Esophagus mucosa (tissue), 1 donor: ENCODE measurements around the gene C9orf57. TPM values are rescaled to one million over a fixed set of nuclear protein-coding genes. Genes with fewer than 3 reads are reported as not detected.
"Not testable (repeated sequence)": the region's sequence is repeated elsewhere in the genome, so short reads cannot be mapped to it uniquely, and the experiment has no call there.

Experiments
- ATAC-seq: fragments of 200-7000 bp; cut with Tn5 transposase; one replicate; pipeline ENCODE4 v1.9.1; 2020
- total RNA-seq: library from RNA; stranded (reverse); gene quantifications from one replicate; pipeline ENCODE4 v1.2.4, GENCODE V29; 2023
- donor health status: DM: yes; HTN: yes; CAD: no.

The C9orf57 gene
- total RNA-seq, 1 donor from 2014 or later, result not detected

DNA sequence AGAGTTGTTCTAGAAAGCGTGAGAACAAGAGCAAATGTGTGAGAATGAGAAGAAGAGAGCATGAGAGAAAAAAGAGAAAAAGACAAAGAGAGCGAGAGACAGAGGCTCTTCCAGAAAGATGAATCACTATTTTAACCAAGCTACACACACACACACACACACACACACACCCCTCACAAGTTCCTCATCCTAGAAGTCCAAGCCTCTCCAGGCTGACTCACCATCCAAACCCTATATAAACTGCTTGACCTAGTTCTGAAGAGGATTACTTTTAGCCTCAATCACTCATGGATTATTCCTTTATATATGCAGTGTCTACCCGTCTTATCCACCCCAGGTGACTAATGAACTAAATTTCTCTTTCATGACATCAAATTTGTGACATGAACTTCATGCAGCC, 37.6 kb downstream of the C9orf57 start:
- peak; percentile 96 for ATAC-seq

DNA sequence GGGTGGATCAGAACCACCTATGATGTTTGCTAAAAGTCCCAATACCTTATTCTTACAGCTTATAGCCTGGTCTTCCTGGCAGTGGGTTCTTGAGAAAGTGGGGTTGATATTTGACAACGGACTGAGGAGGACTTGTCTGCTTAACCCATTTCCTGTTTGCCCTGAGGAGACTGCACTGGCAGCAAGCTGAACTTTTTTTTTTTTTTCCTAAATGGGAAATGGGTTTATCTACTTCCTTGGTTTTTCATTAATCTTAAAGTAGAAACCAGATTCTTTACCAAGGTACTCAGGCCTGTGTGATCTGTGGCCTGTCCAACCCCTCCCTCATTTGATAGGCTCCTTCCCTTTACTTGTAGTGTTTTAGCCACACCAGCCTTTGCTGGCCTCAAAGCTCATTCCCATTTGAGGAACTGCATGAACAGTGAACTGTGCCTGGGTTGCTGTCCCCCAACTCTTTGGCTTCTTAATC, 47.1 kb downstream of the C9orf57 start:
- no peak for ATAC-seq

- no peak for ATAC-seq
These were observed 47.8 kb downstream of the C9orf57 start for GRCh38 chr9:72012646-72013045.

GRCh38 chr9:72007726-72008125, 52.7 kb downstream of the C9orf57 start:
- not testable (repeated sequence) for ATAC-seq

- ATAC-seq, result no peak
These were observed 53.9 kb downstream of the C9orf57 start for GRCh38 chr9:72006501-72006900.

DNA sequence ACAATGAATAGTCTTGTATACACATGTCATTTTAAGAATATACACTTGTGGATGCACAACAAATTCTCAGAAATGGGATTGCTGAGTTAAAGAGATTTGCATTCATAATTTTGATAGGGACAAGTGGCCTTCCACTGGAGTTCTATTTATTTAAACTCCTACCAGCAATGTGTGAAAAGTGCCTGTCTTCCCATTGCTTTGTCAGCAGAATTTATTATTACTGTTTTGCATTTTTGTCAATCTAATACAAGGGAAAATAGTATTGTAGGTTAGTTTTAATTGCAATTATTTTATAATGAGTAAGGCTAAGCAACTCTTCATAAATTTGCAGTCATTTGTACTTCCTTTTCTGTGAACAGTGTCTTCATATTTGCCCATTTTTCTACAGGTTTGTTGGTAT, 55.0 kb downstream of the C9orf57 start:
- ATAC-seq, result no peak

Other genes starting within 250 kb of the C9orf57 start
- 13.4 TPM for gene ABHD17B, start 149.4 kb downstream of the C9orf57 start, total RNA-seq
- gene C9orf85, start 149.0 kb downstream of the C9orf57 start, total RNA-seq, result 10.6 TPM
- gene GDA, start 88.8 kb upstream of the C9orf57 start, total RNA-seq, result 0.52 TPM